Prostate gland (tissue), 2 donors: ENCODE measurements around the gene SPATC1L. TPM values are rescaled to one million over a fixed set of nuclear protein-coding genes. Genes with fewer than 3 reads are reported as not detected.
A peak's percentile ranks its signal among the peaks of the same experiment; 100 is the strongest.

Source experiments
- DNase-seq: peaks from one replicate; pipeline ENCODE4 v3.0.0-alpha.2; 2019; ENCODE audit warnings: low spot score
- H3K27ac ChIP-seq, 2 donors: fragments of 200-600 bp; sonication (generic); 2 replicates each; pipeline ENCODE4 v1.5.1; 2017 to 2019
- H3K27me3 ChIP-seq: fragments of 200-600 bp; sonication (generic); replicated peaks from 2 replicates; pipeline ENCODE4 v1.5.1; 2019; ENCODE audit not compliant: insufficient read depth
- H3K36me3 ChIP-seq, 2 donors: fragments of 200-600 bp; sonication (generic); 1 replicate in 1 of 2; 2 replicates in 1 of 2; pipeline versions ENCODE4 v1.5.1 to v1.8.1; 2017 to 2019
- H3K4me1 ChIP-seq: fragments of 200-600 bp; sonication (generic); replicated peaks from 2 replicates; pipeline ENCODE4 v1.5.1; 2019
- H3K4me3 ChIP-seq, 2 donors: fragments of 200-600 bp; sonication (generic); 2 replicates each; pipeline ENCODE4 v1.5.1; 2017 to 2019
- H3K9me3 ChIP-seq: fragments of 200-600 bp; sonication (generic); 2 replicates; pipeline ENCODE4 v1.5.1; 2017
- POLR2A ChIP-seq: fragments of 450-650 bp; IDR thresholded peaks from one replicate; pipeline ENCODE4 v1.6.1; 2016; ENCODE audit warnings: antibody characterized with exemption, mild to moderate bottlenecking
- POLR2AphosphoS5 ChIP-seq: sonication (generic); formaldehyde crosslinking; IDR thresholded peaks from one replicate; pipeline ENCODE4 v1.6.1; 2017; ENCODE audit warnings: antibody characterized with exemption
- WGBS: methylation state at CpG from one replicate; pipeline ENCODE4 v1.1.5; 2018; 5-methylcytosine and 5-hydroxymethylcytosine counted together
- intact Hi-C: fragments of 100-400 bp; cut with DNase I; formaldehyde crosslinking; loops from one replicate; pipeline ENCODE4 v1.14.2; 2022
- total RNA-seq, 2 donors: library from RNA; depleted of rRNA; stranded (reverse); fragments of >200 nt; gene quantifications; one replicate each; pipeline ENCODE4 v1.1.0, GENCODE V29; 2016
- TF ChIP-seq, protein P1 (sequence below), 4 experiments: fragments of 200-600 bp in 2 of 4; fragments of 450-650 bp in 2 of 4; sonication (generic) in 2 of 4; IDR thresholded peaks; 1 replicate in 3 of 4; 2 replicates in 1 of 4; pipeline ENCODE4 v1.5.1; 2016 to 2019; ENCODE audit warnings: antibody characterized with exemption in 4 of 4, mild to moderate bottlenecking in 2 of 4, moderate library complexity in 2 of 4

Gene SPATC1L
- total RNA-seq, 2 donors from 2014 or later = 42.0 to 79.4 TPM

DNA sequence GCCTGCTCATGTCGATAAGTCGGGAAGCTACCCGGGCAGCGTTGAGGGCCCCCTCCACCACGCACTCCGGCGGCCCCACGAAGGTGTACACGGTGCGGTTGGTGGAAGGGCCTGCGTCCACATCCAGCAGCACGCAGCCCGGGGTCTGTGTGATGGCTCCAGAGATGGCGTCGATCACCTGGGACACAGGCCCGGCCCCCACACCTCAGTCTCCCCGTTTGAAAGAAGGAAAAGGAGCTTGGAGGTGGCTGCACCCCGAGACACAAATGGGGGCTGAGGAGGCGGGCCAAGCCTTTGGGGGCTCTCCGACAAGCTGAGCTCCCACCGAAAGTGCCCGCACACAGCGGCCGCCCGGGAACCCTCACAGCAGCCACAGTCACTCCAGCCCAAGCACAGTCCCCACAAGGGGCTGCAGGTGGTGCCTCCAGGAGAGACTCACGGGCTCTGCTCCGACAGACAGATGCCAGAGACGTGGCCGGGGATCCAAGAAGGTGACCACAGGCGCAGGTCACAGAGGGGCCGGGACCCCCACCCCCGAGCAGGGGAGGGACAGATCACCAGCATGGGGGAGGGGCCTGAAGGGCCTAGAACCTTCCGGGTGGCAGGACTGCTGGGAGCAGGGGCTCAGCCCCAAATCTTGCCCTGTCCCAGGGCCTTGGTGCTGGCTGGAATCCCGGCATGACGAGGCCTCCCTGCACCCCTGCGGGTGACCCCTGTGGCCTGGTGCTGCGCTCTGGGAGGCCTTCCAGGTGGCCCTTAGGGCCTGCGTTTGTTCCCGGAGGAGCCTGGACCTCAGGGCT is 29.9 kb downstream of the SPATC1L start:
- H3K27ac ChIP-seq = peak overlapping the region; percentile 64 to 92
- no peak for DNase-seq
- TF ChIP-seq POLR2A = no peak
- TF ChIP-seq POLR2AphosphoS5 = no peak
- TF ChIP-seq, protein P1, sequence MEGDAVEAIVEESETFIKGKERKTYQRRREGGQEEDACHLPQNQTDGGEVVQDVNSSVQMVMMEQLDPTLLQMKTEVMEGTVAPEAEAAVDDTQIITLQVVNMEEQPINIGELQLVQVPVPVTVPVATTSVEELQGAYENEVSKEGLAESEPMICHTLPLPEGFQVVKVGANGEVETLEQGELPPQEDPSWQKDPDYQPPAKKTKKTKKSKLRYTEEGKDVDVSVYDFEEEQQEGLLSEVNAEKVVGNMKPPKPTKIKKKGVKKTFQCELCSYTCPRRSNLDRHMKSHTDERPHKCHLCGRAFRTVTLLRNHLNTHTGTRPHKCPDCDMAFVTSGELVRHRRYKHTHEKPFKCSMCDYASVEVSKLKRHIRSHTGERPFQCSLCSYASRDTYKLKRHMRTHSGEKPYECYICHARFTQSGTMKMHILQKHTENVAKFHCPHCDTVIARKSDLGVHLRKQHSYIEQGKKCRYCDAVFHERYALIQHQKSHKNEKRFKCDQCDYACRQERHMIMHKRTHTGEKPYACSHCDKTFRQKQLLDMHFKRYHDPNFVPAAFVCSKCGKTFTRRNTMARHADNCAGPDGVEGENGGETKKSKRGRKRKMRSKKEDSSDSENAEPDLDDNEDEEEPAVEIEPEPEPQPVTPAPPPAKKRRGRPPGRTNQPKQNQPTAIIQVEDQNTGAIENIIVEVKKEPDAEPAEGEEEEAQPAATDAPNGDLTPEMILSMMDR (IDR thresholded peaks at IDR 0.05) = no peak
- no peaks in the 10 kb centered on the region for H3K36me3 ChIP-seq
- intact Hi-C loops = loop anchor here (10.0 kb wide), 1 partner anchor 170 kb away; the partner anchor contains the start of genes C21orf58 and PCNT
- 94% methylated on average over 37 of the region's 39 CpGs for WGBS
- H3K9me3 ChIP-seq = no peaks in the 10 kb centered on the region
- H3K27me3 ChIP-seq = no peaks in the 10 kb centered on the region
- H3K4me3 ChIP-seq = no peak overlapping the region
- no peaks in the 10 kb centered on the region for H3K4me1 ChIP-seq

DNA sequence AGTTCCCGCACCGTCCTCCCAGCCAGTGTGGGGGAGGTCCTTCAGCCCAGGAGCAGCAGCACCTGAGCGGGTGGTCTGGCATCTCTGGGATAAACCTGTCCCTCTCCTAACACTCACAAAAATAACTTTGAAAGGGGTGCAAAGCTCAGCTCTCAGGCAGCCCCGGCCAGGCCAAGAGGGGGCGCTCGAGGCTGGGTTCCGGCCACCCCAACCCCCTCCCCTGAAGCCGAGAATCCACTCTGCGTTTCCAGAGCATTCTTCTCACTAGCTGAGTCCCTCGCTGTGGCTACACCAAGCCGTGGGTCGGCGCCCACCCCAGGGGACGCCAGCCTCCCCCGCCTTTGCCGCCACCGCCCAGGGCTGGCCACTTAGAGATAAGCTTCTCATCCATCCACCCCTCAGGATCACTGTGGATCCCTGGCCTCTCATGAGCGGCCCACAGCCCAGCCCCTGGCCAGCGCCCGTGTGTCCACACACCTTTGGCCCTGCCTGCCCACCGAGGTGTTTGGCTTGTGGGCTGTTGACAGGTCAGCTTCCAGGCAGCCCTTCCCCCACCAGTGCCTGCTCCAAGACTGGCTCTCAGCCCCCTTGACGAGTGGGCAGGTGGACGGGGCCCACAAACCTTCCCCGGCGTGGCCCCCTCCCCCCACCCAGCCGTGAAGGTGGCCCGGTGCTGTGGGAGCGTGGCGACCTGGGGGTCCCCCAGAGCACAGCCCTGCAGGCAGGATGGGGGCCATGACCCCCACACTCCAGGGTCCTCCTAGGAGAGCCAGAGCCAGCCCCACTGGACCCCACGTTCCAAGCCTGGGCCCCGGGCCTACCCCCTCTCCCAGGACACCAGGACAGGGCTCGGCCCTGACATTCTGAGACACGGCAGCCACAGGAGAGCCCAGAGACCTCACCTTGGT is 30.8 kb downstream of the SPATC1L start:
- WGBS = 34% methylated on average over 23 of the region's 33 CpGs
- Histone ChIP-seq H3K27ac (peak overlapping the region; percentile 64 to 92), H3K27me3 (no peaks in the 10 kb centered on the region), H3K9me3 (no peaks in the 10 kb centered on the region), H3K4me3 (peak overlapping the region; percentile 1 to 13), H3K36me3 (no peaks in the 10 kb centered on the region), H3K4me1 (no peaks in the 10 kb centered on the region)
- DNase-seq = peak; percentile 58
- TF ChIP-seq, protein P1 (IDR thresholded peaks at IDR 0.05) = peak; percentile 58 to 84 (median 72)
- TF ChIP-seq POLR2AphosphoS5 (peak; percentile 81), POLR2A (no peak)
- intact Hi-C loops = loop anchor here (10.0 kb wide), 1 partner anchor 171 kb away; the partner anchor contains the start of genes C21orf58 and PCNT

DNA sequence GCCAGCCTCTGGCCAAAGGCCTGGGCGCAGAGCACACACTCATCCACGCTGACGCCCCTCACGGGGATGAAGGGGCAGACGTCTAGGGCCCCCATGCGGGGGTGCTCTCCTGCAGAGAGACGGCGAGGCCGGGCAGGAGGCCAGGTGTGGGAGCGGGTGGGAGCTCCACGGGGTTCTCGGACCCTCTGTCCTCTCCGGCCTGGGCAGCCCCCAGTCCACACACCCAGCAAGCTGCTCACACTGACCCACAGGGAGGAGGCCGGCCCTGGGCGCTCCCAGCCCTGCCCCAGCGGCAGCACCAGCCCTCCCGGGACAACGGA is 31.4 kb downstream of the SPATC1L start:
- H3K4me1 ChIP-seq = no peaks in the 10 kb centered on the region
- H3K27ac ChIP-seq = peak overlapping the region; percentile 64 to 92
- H3K9me3 ChIP-seq = no peaks in the 10 kb centered on the region
- H3K36me3 ChIP-seq = no peaks in the 10 kb centered on the region
- intact Hi-C loops = loop anchor here (10.0 kb wide), 1 partner anchor 172 kb away; the partner anchor contains the start of genes C21orf58 and PCNT
- TF ChIP-seq, protein P1 (IDR thresholded peaks at IDR 0.05) = no peak
- TF ChIP-seq POLR2AphosphoS5 = no peak
- TF ChIP-seq POLR2A = no peak
- peak overlapping the region in 1 of 2 donors; percentile 13 for H3K4me3 ChIP-seq
- DNase-seq = no peak
- H3K27me3 ChIP-seq = no peaks in the 10 kb centered on the region
- 28% methylated on average over 18 of the region's 18 CpGs for WGBS

DNA sequence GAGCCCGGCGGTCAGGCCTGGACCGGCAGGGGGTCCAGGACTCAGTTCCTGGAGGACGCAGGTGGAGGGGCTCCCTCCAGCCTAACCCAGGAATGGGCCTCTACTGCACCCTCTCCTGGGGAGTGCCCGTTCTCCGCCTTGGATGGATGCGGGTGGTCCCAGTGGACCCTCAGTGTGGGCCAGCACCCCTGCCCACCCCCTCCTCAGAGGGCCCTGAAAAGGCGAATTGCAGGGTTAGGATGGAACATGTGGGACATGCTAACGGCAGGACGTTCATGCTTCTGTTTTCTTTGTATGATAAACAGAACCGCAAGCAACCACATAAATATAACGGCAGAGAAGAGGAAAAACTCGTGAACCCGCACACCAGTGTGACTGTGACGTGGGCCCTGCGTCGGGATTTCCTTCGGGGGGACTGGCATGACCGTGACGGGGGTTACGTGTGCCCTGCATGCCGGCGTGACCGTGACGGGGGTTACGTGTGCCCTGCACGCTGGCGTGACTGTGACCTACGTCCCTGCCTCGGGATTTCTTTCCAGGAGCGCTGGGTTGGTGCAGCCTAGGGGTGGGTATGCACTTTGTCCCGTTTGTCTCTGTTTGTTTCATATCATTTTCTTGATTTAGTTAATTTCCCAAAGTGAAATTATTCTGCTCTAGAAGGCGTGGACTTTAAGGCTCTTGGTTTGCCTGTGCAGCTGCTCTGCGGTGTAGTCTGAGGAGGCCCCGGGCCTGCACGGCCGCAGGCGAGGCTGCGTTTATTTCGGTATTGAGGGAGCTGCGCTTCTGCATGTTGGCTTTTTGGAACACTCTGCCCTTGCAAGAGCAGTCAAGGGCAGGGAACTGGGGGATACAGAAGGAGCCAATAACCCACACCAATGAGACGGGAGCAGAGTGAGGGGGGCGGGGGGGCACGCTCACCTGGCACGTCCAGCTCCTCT is 32.0 kb downstream of the SPATC1L start:
- Histone ChIP-seq H3K36me3 (no peaks in the 10 kb centered on the region), H3K27ac (peak overlapping the region; percentile 64 to 92), H3K4me3 (peak overlapping the region in 1 of 2 donors; percentile 13), H3K4me1 (no peaks in the 10 kb centered on the region), H3K27me3 (no peaks in the 10 kb centered on the region), H3K9me3 (no peaks in the 10 kb centered on the region)
- intact Hi-C loops = loop anchor here (10.0 kb wide), 1 partner anchor 173 kb away; the partner anchor contains the start of genes C21orf58 and PCNT
- DNase-seq = no peak
- WGBS = 91% methylated on average over 40 of the region's 45 CpGs
- TF ChIP-seq POLR2AphosphoS5 (no peak), POLR2A (no peak)
- TF ChIP-seq, protein P1 (IDR thresholded peaks at IDR 0.05) = no peak
